B cell (primary cell): ENCODE results near the gene CLCN7. TPM values are rescaled to one million over a fixed set of nuclear protein-coding genes. Genes with fewer than 3 reads are reported as not detected.

Experiments
- ATAC-seq: fragments of 200-7000 bp; cut with Tn5 transposase; one replicate; pipeline ENCODE4 v1.10.0; 2021; ENCODE audit warnings: low read depth, mild to moderate bottlenecking, moderate number of reproducible peaks, moderate library complexity
- CTCF ChIA-PET: fragments of 350-600 bp; sonication (Branson Sonifier 250); formaldehyde crosslinking; loops from one replicate; lab custom pipeline; 2021; ENCODE audit warnings: antibody characterized with exemption, inconsistent platforms; lab: Charles Lee
- POLR2A ChIA-PET: fragments of 350-600 bp; sonication (Branson Sonifier 250); formaldehyde crosslinking; loops from one replicate; lab custom pipeline; 2021; ENCODE audit warnings: antibody characterized with exemption; lab: Charles Lee
- DNase-seq: peaks from one replicate; pipeline ENCODE4 v3.0.0; 2013
- H2AFZ ChIP-seq: 2 replicates; pipeline ENCODE4 v1.6.1; 2012; ENCODE audit warnings: mild to moderate bottlenecking, low read depth, low read length; ENCODE audit not compliant: insufficient read depth, poor library complexity, severe bottlenecking
- H3K27ac ChIP-seq, 2 donors: 1 replicate in 1 of 2; 2 replicates in 1 of 2; pipeline ENCODE4 v1.5.1; 2012 to 2013; ENCODE audit warnings: low read length in 2 of 2, mild to moderate bottlenecking in 2 of 2, moderate library complexity in 1 of 2
- H3K27me3 ChIP-seq, 4 experiments: fragments of 200-600 bp in 1 of 4; sonication (generic) in 1 of 4; replicated peaks in 1 of 4; 1 replicate in 2 of 4; 2 replicates in 2 of 4; pipeline versions ENCODE4 v1.6.1 to v1.7.0; 2013 to 2016; ENCODE audit warnings: low read length in 3 of 4, mild to moderate bottlenecking in 2 of 4, mixed read lengths in 1 of 4, moderate library complexity in 1 of 4; ENCODE audit not compliant: insufficient read depth in 4 of 4, control insufficient read depth in 3 of 4; ENCODE audit errors: control extremely low read depth in 1 of 4
- H3K36me3 ChIP-seq, 2 experiments: replicated peaks in 1 of 2; 1 replicate in 1 of 2; 2 replicates in 1 of 2; pipeline versions ENCODE4 v1.6.1 to v1.7.1; 2013; ENCODE audit warnings: low read length in 1 of 2; ENCODE audit not compliant: insufficient read depth in 2 of 2, control insufficient read depth in 1 of 2; ENCODE audit errors: control extremely low read depth in 1 of 2, extremely low read depth in 1 of 2
- H3K4me1 ChIP-seq, 2 donors: fragments of 200-600 bp in 1 of 2; sonication (generic) in 1 of 2; 1 replicate in 1 of 2; 2 replicates in 1 of 2; pipeline versions ENCODE4 v1.5.1 to v1.6.1; 2013 to 2017; ENCODE audit warnings: low read length in 2 of 2; ENCODE audit not compliant: control insufficient read depth in 2 of 2, insufficient read depth in 2 of 2
- H3K4me2 ChIP-seq: replicated peaks from 2 replicates; pipeline ENCODE3; 2012; ENCODE audit warnings: mild to moderate bottlenecking, low read depth, low read length; ENCODE audit not compliant: poor library complexity, severe bottlenecking
- H3K4me3 ChIP-seq, 5 experiments: fragments of 200-600 bp in 1 of 5; sonication (generic) in 1 of 5; 1 replicate in 3 of 5; 2 replicates in 2 of 5; pipeline versions ENCODE4 v1.5.1 to v1.7.0; 2011 to 2016; ENCODE audit warnings: low read length in 4 of 5, mild to moderate bottlenecking in 4 of 5, low read depth in 2 of 5, control low read depth in 1 of 5, moderate library complexity in 1 of 5; ENCODE audit not compliant: insufficient read depth in 1 of 5; ENCODE audit errors: control extremely low read depth in 1 of 5, extremely low read depth in 1 of 5
- H3K79me2 ChIP-seq: fragments of 200-600 bp; sonication (generic); one replicate; pipeline ENCODE4 v1.6.0; 2016; ENCODE audit warnings: low read length; ENCODE audit not compliant: control insufficient read depth, insufficient read depth
- H3K9ac ChIP-seq: fragments of 200-600 bp; sonication (generic); 2 replicates; pipeline ENCODE4 v1.6.1; 2017; ENCODE audit warnings: mild to moderate bottlenecking, low read length, moderate library complexity
- H3K9me3 ChIP-seq, 3 donors: one replicate each; pipeline versions ENCODE4 v1.6.1 to v1.7.1; 2013; ENCODE audit warnings: low read length in 2 of 3; ENCODE audit not compliant: control insufficient read depth in 2 of 3, insufficient read depth in 1 of 3; ENCODE audit errors: control extremely low read depth in 1 of 3
- H4K20me1 ChIP-seq: 2 replicates; pipeline ENCODE4 v1.6.0; 2012; ENCODE audit warnings: mild to moderate bottlenecking, low read length; ENCODE audit not compliant: insufficient read depth, control insufficient read depth, poor library complexity, severe bottlenecking
- H3K27ac Mint-ChIP-seq: one replicate; pipeline ENCODE4 v1.8.0; 2021; ENCODE audit warnings: mixed read lengths
- H3K27me3 Mint-ChIP-seq: one replicate; pipeline ENCODE4 v1.8.0; 2021; ENCODE audit warnings: mixed read lengths
- H3K4me1 Mint-ChIP-seq: one replicate; pipeline ENCODE4 v1.8.0; 2021; ENCODE audit warnings: mixed read lengths
- H3K4me3 Mint-ChIP-seq: one replicate; pipeline ENCODE4 v1.8.0; 2021; ENCODE audit warnings: mixed read lengths
- H3K9me3 Mint-ChIP-seq: one replicate; pipeline ENCODE4 v1.8.0; 2022; ENCODE audit warnings: mixed read lengths; ENCODE audit not compliant: insufficient read depth
- EZH2 ChIP-seq: IDR thresholded peaks from 2 replicates; pipeline ENCODE4 v1.6.1; 2012; ENCODE audit warnings: borderline replicate concordance, low read depth, mild to moderate bottlenecking, moderate library complexity, low read length; ENCODE audit not compliant: insufficient read depth, poor library complexity, severe bottlenecking
- WGBS: methylation state at CpG from one replicate; pipeline ENCODE4 v1.1.5; 2013; ENCODE audit warnings: missing lambda C conversion rate; ENCODE audit not compliant: insufficient coverage; 5-methylcytosine and 5-hydroxymethylcytosine counted together
- intact Hi-C: fragments of 100-400 bp; cut with micrococcal nuclease; formaldehyde crosslinking; loops from one replicate; pipeline ENCODE4 v1.10.0; 2022
- polyA plus RNA-seq: library from polyadenylated mRNA; depleted of rRNA; stranded (reverse); fragments of >200 nt; gene quantifications from 2 replicates; pipeline ENCODE4 v1.2.3, GENCODE V29; 2012
- total RNA-seq, 2 donors: library from RNA; stranded (reverse); fragments of 120-200 nt in 1 of 2; gene quantifications; 1 replicate in 1 of 2; 2 replicates in 1 of 2; pipeline versions ENCODE4 v1.2.3 to v1.2.4, GENCODE V29; 2013 to 2022
- TF ChIP-seq, protein P1 (sequence below): fragments of 200-600 bp; IDR thresholded peaks from one replicate; pipeline ENCODE4 v1.8.0; 2022; ENCODE audit warnings: antibody characterized with exemption, mild to moderate bottlenecking

Gene CLCN7
- total and polyA plus RNA-seq, 2 donors (not counting 1 experiment from before 2014, with no cell fraction given), result 215 to 274 TPM

DNA sequence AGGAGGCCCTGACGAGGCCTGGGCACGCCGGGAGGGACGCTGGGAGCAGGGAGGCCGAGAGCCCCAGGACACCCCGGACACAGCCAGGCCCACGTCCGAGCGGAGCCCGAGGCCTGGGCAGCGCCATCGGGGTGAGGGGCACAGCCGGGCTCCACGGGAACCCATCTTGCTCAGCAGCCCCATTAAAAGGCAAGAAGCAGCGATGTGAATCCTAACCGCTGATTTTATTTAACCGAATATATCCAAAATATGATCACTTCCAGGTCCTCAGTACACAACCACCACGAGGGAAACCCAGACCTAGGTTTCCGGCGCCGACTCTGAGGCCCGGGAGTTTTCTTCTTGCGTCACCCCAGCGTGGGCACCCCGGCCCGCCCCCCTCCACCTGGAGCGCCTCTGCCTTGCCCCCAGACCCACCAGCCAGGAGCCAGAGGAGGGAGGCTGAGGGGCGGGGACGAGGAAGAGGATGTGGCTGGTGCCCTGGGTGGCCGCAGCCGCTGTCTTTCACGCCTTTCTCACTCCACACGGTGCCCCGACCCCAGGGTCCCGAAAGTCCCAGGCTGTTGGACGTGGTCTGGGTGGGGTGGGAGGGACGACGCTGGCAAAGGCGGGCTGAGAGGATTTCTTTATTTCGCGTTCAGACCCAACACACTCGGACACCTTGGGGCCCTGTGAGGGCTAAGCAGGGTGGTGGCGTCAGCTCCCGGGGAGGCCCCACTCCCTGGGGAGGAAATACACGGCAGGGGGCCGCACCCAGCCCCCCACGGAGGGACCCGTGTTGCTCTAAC is 29.9 kb downstream of the CLCN7 start:
- peaks cover 0 to 38% of the 10 kb centered on the region in 2 experiments for H3K36me3 ChIP-seq
- Mint-ChIP-seq H3K4me3 (peak overlapping the region; percentile 44), H3K4me1 (peaks cover 4% of the 10 kb centered on the region), H3K27me3 (no peaks in the 10 kb centered on the region), H3K9me3 (no peaks in the 10 kb centered on the region), H3K27ac (peak overlapping the region; percentile 63)
- ChIA-PET POLR2A (interaction anchor here (1.3 kb wide), 1 partner anchor 48 kb away, joined by 3 read pairs; the partner anchor contains the start of gene TELO2), CTCF (interaction anchor here (0.8 kb wide), 1 partner anchor 12 kb away, joined by 3 read pairs; no protein-coding TSS in a partner anchor)
- DNase-seq (peak; percentile 65), ATAC-seq (peak; percentile 53)
- peaks cover 5% of the 10 kb centered on the region for H4K20me1 ChIP-seq
- H3K4me2 ChIP-seq, result peak overlapping the region; percentile 74
- H3K27ac ChIP-seq, result peak overlapping the region; percentile 67 to 100
- H3K27me3 ChIP-seq, result no peaks in the 10 kb centered on the region
- H2AFZ ChIP-seq, result no peak overlapping the region
- peaks cover 24% of the 10 kb centered on the region in 2 donors for H3K4me1 ChIP-seq
- peak overlapping the region; percentile 63 for H3K9ac ChIP-seq
- TF ChIP-seq, protein P1, sequence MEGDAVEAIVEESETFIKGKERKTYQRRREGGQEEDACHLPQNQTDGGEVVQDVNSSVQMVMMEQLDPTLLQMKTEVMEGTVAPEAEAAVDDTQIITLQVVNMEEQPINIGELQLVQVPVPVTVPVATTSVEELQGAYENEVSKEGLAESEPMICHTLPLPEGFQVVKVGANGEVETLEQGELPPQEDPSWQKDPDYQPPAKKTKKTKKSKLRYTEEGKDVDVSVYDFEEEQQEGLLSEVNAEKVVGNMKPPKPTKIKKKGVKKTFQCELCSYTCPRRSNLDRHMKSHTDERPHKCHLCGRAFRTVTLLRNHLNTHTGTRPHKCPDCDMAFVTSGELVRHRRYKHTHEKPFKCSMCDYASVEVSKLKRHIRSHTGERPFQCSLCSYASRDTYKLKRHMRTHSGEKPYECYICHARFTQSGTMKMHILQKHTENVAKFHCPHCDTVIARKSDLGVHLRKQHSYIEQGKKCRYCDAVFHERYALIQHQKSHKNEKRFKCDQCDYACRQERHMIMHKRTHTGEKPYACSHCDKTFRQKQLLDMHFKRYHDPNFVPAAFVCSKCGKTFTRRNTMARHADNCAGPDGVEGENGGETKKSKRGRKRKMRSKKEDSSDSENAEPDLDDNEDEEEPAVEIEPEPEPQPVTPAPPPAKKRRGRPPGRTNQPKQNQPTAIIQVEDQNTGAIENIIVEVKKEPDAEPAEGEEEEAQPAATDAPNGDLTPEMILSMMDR, result no peak
- TF ChIP-seq EZH2, result no peak
- H3K9me3 ChIP-seq, result no peaks in the 10 kb centered on the region
- intact Hi-C loops, result no loop called here
- H3K79me2 ChIP-seq, result peaks cover 2% of the 10 kb centered on the region
- H3K4me3 ChIP-seq, result peak overlapping the region in 3 of 5 experiments; percentile 30 to 38 (median 32)
- WGBS, result 73% methylated on average over 42 of the region's 48 CpGs
